ENCODE results near the gene INSIG1.

DNA sequence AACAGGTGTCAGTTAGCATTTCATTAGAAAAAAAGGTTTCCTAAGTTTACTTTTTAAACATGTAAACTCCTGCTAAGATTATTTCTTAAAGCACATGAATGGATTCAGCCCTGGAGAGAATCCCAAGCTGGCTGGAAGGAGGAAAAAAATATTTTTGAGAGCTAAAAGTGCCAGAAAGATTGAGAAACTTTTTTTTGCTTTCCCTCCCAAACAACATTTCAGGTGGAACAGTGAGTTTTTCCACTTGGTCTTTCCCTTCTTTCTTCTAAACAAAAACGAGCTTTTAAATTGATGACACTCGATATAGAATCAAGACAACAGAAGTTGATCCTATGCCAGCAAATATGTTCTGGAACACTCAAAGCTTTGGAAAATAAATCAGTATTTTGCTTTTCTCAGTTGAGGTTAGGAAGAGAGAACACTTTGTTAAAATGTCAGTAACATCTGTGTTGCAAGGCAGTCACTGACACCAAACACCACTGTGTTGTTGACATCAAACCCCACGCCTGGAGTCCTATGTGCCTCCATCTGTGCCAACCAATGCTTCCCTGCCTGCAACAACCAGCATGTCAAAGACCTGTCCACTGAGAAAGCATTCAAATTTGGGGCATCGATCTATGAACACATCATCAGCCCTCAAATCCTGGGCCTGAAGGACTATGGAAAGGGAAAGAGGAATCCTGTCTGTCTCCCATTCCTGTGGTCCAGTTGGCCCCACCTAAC is 22.9 kb upstream of the INSIG1 start:
- TF ChIP-seq, protein P1, sequence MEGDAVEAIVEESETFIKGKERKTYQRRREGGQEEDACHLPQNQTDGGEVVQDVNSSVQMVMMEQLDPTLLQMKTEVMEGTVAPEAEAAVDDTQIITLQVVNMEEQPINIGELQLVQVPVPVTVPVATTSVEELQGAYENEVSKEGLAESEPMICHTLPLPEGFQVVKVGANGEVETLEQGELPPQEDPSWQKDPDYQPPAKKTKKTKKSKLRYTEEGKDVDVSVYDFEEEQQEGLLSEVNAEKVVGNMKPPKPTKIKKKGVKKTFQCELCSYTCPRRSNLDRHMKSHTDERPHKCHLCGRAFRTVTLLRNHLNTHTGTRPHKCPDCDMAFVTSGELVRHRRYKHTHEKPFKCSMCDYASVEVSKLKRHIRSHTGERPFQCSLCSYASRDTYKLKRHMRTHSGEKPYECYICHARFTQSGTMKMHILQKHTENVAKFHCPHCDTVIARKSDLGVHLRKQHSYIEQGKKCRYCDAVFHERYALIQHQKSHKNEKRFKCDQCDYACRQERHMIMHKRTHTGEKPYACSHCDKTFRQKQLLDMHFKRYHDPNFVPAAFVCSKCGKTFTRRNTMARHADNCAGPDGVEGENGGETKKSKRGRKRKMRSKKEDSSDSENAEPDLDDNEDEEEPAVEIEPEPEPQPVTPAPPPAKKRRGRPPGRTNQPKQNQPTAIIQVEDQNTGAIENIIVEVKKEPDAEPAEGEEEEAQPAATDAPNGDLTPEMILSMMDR (IDR thresholded peaks at IDR 0.05) = no peak
- TF ChIP-seq POLR2A (IDR thresholded peaks at IDR 0.05) = no peak

All from adrenal gland (tissue), 5 donors.